K562 (cell line): ENCODE data around the gene B3GNT7. TPM values are rescaled to one million over a fixed set of nuclear protein-coding genes. Genes with fewer than 3 reads are reported as not detected.

Source experiments
- ATAC-seq: fragments of 200-7000 bp; cut with Tn5 transposase; 3 replicates; pipeline ENCODE4 v1.9.1; 2020; ENCODE audit warnings: moderate library complexity
- BruUV-seq: library from RNA; stranded (reverse); fragments of 400-500 nt; replicated peaks from 2 replicates; lab custom pipeline; 2021; lab: Mats Ljungman, UMichigan
- CTCF ChIA-PET: fragments of 300-600 bp; formaldehyde crosslinking; extraction: SDS; loops from one replicate; lab custom pipeline; 2021; ENCODE audit warnings: low intra/inter-chr PET ratio; lab: Yijun Ruan, JAX
- POLR2A ChIA-PET: fragments of 300-600, 350-650 bp; sonication (Branson Sonifier 250); formaldehyde crosslinking; extraction: SDS; loops from one replicate; lab custom pipeline; 2021; ENCODE audit warnings: antibody characterized with exemption, inconsistent platforms; lab: Yijun Ruan, JAX
- DNase-seq, 4 experiments: peaks; one replicate each; pipeline versions ENCODE4 v3.0.0 to v3.0.0-alpha.2; 2011 to 2018; ENCODE audit warnings: low spot score in 3 of 4, mixed read lengths in 3 of 4; ENCODE audit errors: extremely low read depth in 1 of 4
- FAIRE-seq: peaks from 2 replicates; lab custom pipeline; 2011; peaks lifted over from hg19 to GRCh38; lab: Jason Lieb, UNC
- H2AFZ ChIP-seq: 2 replicates; pipeline ENCODE4 v1.6.0; 2011; ENCODE audit warnings: low read depth, low read length, control low read depth, inconsistent platforms
- H3K27ac ChIP-seq: fragments of 200-600 bp; 3 replicates; pipeline ENCODE4 v1.8.0; 2011; ENCODE audit warnings: low read depth, mild to moderate bottlenecking, control low read depth, inconsistent platforms, low read length, moderate library complexity, mixed read lengths; ENCODE audit errors: extremely low read depth
- H3K27me3 ChIP-seq, 2 experiments: fragments of 300-600 bp in 1 of 2; 2 replicates in 1 of 2; 3 replicates in 1 of 2; pipeline versions ENCODE4 v1.6.0 to v1.8.0; 2011; ENCODE audit warnings: inconsistent platforms in 2 of 2, low read length in 2 of 2, mild to moderate bottlenecking in 1 of 2, mixed read lengths in 1 of 2, moderate library complexity in 1 of 2; ENCODE audit not compliant: control insufficient read depth in 2 of 2, insufficient read depth in 2 of 2
- H3K36me3 ChIP-seq: fragments of 300-600 bp; 3 replicates; pipeline ENCODE4 v1.8.0; 2011; ENCODE audit warnings: mild to moderate bottlenecking, low read length, inconsistent platforms; ENCODE audit not compliant: control insufficient read depth, insufficient read depth
- H3K4me1 ChIP-seq, 2 experiments: fragments of 200-600 bp in 1 of 2; replicated peaks in 1 of 2; 2 replicates in 1 of 2; 3 replicates in 1 of 2; pipeline versions ENCODE4 v1.5.1 to v1.8.0; 2011; ENCODE audit warnings: inconsistent platforms in 2 of 2, low read length in 2 of 2, mild to moderate bottlenecking in 1 of 2, mixed read lengths in 1 of 2, moderate library complexity in 1 of 2; ENCODE audit not compliant: control insufficient read depth in 2 of 2, insufficient read depth in 2 of 2
- H3K4me2 ChIP-seq: 2 replicates; pipeline ENCODE4 v1.6.1; 2011; ENCODE audit warnings: low read length, control low read depth, inconsistent platforms, mixed read lengths; ENCODE audit not compliant: insufficient read depth
- H3K4me3 ChIP-seq: fragments of 200-600 bp; sonication (generic), shearing (Covaris generic); 2 replicates; pipeline ENCODE4 v1.5.1; 2016; ENCODE audit warnings: control low read depth, inconsistent platforms
- H3K79me2 ChIP-seq: fragments of 200-600 bp; 3 replicates; pipeline ENCODE4 v1.8.0; 2011; ENCODE audit warnings: low read length, inconsistent platforms; ENCODE audit not compliant: control insufficient read depth, insufficient read depth
- H3K9ac ChIP-seq, 2 experiments: 2 replicates each; pipeline versions ENCODE4 v1.6.0 to v1.6.1; 2011; ENCODE audit warnings: low read depth in 2 of 2, low read length in 2 of 2, control low read depth in 1 of 2, inconsistent platforms in 1 of 2, mild to moderate bottlenecking in 1 of 2, mixed read lengths in 1 of 2; ENCODE audit not compliant: insufficient read depth in 1 of 2
- H3K9me1 ChIP-seq: one replicate; pipeline ENCODE4 v1.6.0; 2011; ENCODE audit warnings: inconsistent platforms, mild to moderate bottlenecking, low read length, moderate library complexity; ENCODE audit not compliant: control insufficient read depth, insufficient read depth
- H3K9me3 ChIP-seq: replicated peaks from 2 replicates; pipeline ENCODE4 v1.5.1; 2011; ENCODE audit warnings: low read depth, low read length, inconsistent platforms; ENCODE audit not compliant: control insufficient read depth, insufficient read depth
- H4K20me1 ChIP-seq: replicated peaks from 2 replicates; pipeline ENCODE4 v1.6.1; 2011; ENCODE audit warnings: low read length, inconsistent platforms, mixed read lengths; ENCODE audit not compliant: control insufficient read depth, insufficient read depth
- BCOR ChIP-seq: fragments of 450-650 bp; IDR thresholded peaks from 2 replicates; pipeline ENCODE4 v1.6.1; 2016
- CAMTA2 ChIP-seq: fragments of 250-450 bp; sonication (Bioruptor Pico); conservative IDR thresholded peaks from 2 replicates; pipeline ENCODE4 v1.5.1; 2022
- FOXK1 ChIP-seq: sonication (generic); formaldehyde crosslinking; IDR thresholded peaks from 2 replicates; pipeline ENCODE4 v1.8.0; 2022; ENCODE audit warnings: missing genetic modification reagents, mild to moderate bottlenecking, borderline replicate concordance
- FUS ChIP-seq: fragments of 200-400 bp; formaldehyde crosslinking; optimal IDR thresholded peaks from 2 replicates; pipeline ENCODE3; 2017; ENCODE audit warnings: low read depth, low read length
- KLF13 ChIP-seq: fragments of 450-650 bp; IDR thresholded peaks from 2 replicates; pipeline ENCODE4 v1.6.1; 2016; ENCODE audit warnings: missing genetic modification characterization, low read depth, mild to moderate bottlenecking, missing compliant biosample characterization, moderate library complexity, borderline replicate concordance
- MCM7 ChIP-seq, 2 experiments: fragments of 450-650 bp; IDR thresholded peaks; 2 replicates each; pipeline ENCODE4 v1.6.1; 2016 to 2018
- ZNF280A ChIP-seq: fragments of 450-650 bp; IDR thresholded peaks from 2 replicates; pipeline ENCODE4 v1.6.1; 2018; ENCODE audit warnings: mild to moderate bottlenecking, low read depth; ENCODE audit not compliant: partially characterized antibody
- ZNF830 ChIP-seq: fragments of 250-450 bp; sonication (Bioruptor Pico); IDR thresholded peaks from 2 replicates; pipeline ENCODE4 v1.5.0; 2021; ENCODE audit warnings: mild to moderate bottlenecking
- WGBS: fragments of 100-300 bp; shearing (Covaris generic); methylation state at CpG from one replicate; pipeline ENCODE4 v1.1.6; 2016; ENCODE audit warnings: low coverage, mixed read lengths; ENCODE audit not compliant: insufficient coverage; ENCODE audit errors: missing lambda C conversion rate; 5-methylcytosine and 5-hydroxymethylcytosine counted together
- in situ Hi-C: fragments of 300-500 bp; cut with MboI; formaldehyde crosslinking; loops from 4 replicates; pipeline ENCODE4 v1.15.0; 2018; ENCODE audit warnings: inconsistent platforms, mixed read lengths
- intact Hi-C: fragments of 100-400 bp; cut with micrococcal nuclease; formaldehyde crosslinking; loops from 2 replicates; pipeline ENCODE4 v1.14.2; 2022
- polyA plus RNA-seq, 8 experiments: library from polyadenylated mRNA; depleted of rRNA in 4 of 8; stranded (reverse) in 5 of 8; unstranded in 3 of 8; fragments of >200 nt; fragmentation: Nextera tagmentation in 2 of 8; fragmentation: Illumina TruSeq in 1 of 8; extraction: Ambion mirVana in 2 of 8; extraction: Trizol in 1 of 8; gene quantifications; 2 replicates each; pipeline versions ENCODE4 v1.2.1 to v1.2.3, GENCODE V29; 2011 to 2014; ENCODE audit warnings: inconsistent platforms in 1 of 8, missing spikeins in 1 of 8
- total RNA-seq, 7 experiments: library from RNA; depleted of rRNA in 6 of 7; stranded (reverse); fragments of >200 nt in 6 of 7; fragmentation: Illumina TruSeq in 2 of 7; extraction: Trizol in 2 of 7; gene quantifications; 2 replicates each; pipeline versions ENCODE4 v1.2.1 to v1.2.3, GENCODE V29; 2011 to 2021; ENCODE audit warnings: low replicate concordance in 1 of 7
- TF ChIP-seq, protein P1 (sequence below): sonication (generic); IDR thresholded peaks from 2 replicates; pipeline ENCODE4 v1.6.1; 2016

The B3GNT7 gene
- total and polyA plus RNA-seq, 9 of the 15 experiments (the other 6 are each of a cell fraction or from before 2014, with no cell fraction given), result 0.20 TPM; not detected in 8

- BruUV-seq, result no TSS peak
- TF ChIP-seq ZNF280A (no peak), ZNF830 (CRISPR knock-in tag) (no peak), KLF13 (tag) (no peak), MCM7 (IDR thresholded peaks at IDR 0.05) (no peak), FOXK1 (CRISPR knock-in tag) (no peak), CAMTA2 (CRISPR knock-in tag) (no peak), FUS (no peak), BCOR (no peak)
- TF ChIP-seq, protein P1, sequence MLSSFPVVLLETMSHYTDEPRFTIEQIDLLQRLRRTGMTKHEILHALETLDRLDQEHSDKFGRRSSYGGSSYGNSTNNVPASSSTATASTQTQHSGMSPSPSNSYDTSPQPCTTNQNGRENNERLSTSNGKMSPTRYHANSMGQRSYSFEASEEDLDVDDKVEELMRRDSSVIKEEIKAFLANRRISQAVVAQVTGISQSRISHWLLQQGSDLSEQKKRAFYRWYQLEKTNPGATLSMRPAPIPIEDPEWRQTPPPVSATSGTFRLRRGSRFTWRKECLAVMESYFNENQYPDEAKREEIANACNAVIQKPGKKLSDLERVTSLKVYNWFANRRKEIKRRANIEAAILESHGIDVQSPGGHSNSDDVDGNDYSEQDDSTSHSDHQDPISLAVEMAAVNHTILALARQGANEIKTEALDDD, result no peak
Measured at GRCh38 chr2:231399046-231399852, 3.7 kb downstream of the B3GNT7 start.

More at GRCh38 chr2:231399046-231399852, 3.7 kb downstream of the B3GNT7 start:
- ATAC-seq (peak; percentile 37; the same call in 1 of the 3 replicates), FAIRE-seq (no peak), DNase-seq (no peak)
- H3K79me2 ChIP-seq, result no peaks in the 10 kb centered on the region
- H3K4me2 ChIP-seq, result no peak overlapping the region
- no peak overlapping the region for H2AFZ ChIP-seq
- H3K36me3 ChIP-seq, result no peaks in the 10 kb centered on the region
- no peak overlapping the region for H3K4me3 ChIP-seq
- peaks cover 4 to 12% of the 10 kb centered on the region in 2 experiments; a peak in 4 of 5 replicates for H3K4me1 ChIP-seq
- 31% methylated on average over 5 of the region's 23 CpGs for WGBS
- no peaks in the 10 kb centered on the region for H4K20me1 ChIP-seq
- in situ Hi-C loops, result no loop called here
- H3K9me1 ChIP-seq, result no peaks in the 10 kb centered on the region
- CTCF ChIA-PET, result interaction anchor here (0.7 kb wide), 1 partner anchor 499 kb away, joined by 3 read pairs; no protein-coding TSS in a partner anchor
- POLR2A ChIA-PET, result interaction anchor here (0.7 kb wide), 1 partner anchor 116 kb away, joined by 4 read pairs; no protein-coding TSS in a partner anchor
- no peak overlapping the region for H3K27ac ChIP-seq
- H3K9ac ChIP-seq, result no peak overlapping the region
- intact Hi-C loops, result no loop called here
- no peaks in the 10 kb centered on the region for H3K9me3 ChIP-seq
- H3K27me3 ChIP-seq, result peaks cover 0 to 16% of the 10 kb centered on the region in 2 experiments; a peak in 2 of 5 replicates
